Transverse colon (tissue), 4 donors: ENCODE results near the gene SH3PXD2B. TPM values are rescaled to one million over a fixed set of nuclear protein-coding genes. Genes with fewer than 3 reads are reported as not detected.
"Not testable (repeated sequence)": the region's sequence is repeated elsewhere in the genome, so short reads cannot be mapped to it uniquely, and the experiment has no call there.

Experiments
- DNase-seq: peaks from one replicate; pipeline ENCODE4 v3.0.0-alpha.2; 2019
- H3K27ac ChIP-seq, 4 donors: fragments of 200-600 bp; sonication (generic); 2 replicates each; pipeline ENCODE4 v1.5.1; 2016 to 2018; ENCODE audit warnings: inconsistent platforms in 4 of 4
- H3K27me3 ChIP-seq: fragments of 200-600 bp; sonication (generic); 2 replicates; pipeline ENCODE4 v1.5.1; 2017; ENCODE audit warnings: inconsistent platforms
- H3K36me3 ChIP-seq, 4 donors: fragments of 200-600 bp; sonication (generic); 2 replicates each; pipeline ENCODE4 v1.5.1; 2017 to 2019; ENCODE audit warnings: inconsistent platforms in 4 of 4
- H3K4me1 ChIP-seq, 4 donors: fragments of 200-600 bp; sonication (generic); 2 replicates each; pipeline ENCODE4 v1.5.1; 2017 to 2020; ENCODE audit warnings: inconsistent platforms in 4 of 4
- H3K4me3 ChIP-seq, 4 donors: fragments of 200-600 bp; sonication (generic); 1 replicate in 1 of 4; 2 replicates in 3 of 4; pipeline versions ENCODE4 v1.5.1 to v1.6.1; 2017 to 2019; ENCODE audit warnings: inconsistent platforms in 4 of 4
- H3K9me3 ChIP-seq, 2 donors: fragments of 200-600 bp; sonication (generic); 2 replicates each; pipeline ENCODE4 v1.5.1; 2017 to 2019; ENCODE audit warnings: inconsistent platforms in 2 of 2
- CTCF ChIP-seq, 5 experiments: fragments of 200-600 bp in 3 of 5; fragments of 450-650 bp in 2 of 5; sonication (generic) in 3 of 5; IDR thresholded peaks; 1 replicate in 2 of 5; 2 replicates in 3 of 5; pipeline ENCODE4 v1.5.1; 2016 to 2017; ENCODE audit warnings: antibody characterized with exemption in 5 of 5, inconsistent platforms in 3 of 5, mild to moderate bottlenecking in 2 of 5, moderate library complexity in 1 of 5
- EP300 ChIP-seq: sonication (generic); formaldehyde crosslinking; IDR thresholded peaks from one replicate; pipeline ENCODE4 v1.6.1; 2017; ENCODE audit warnings: antibody characterized with exemption, low read depth
- POLR2A ChIP-seq: fragments of 450-650 bp; IDR thresholded peaks from one replicate; pipeline ENCODE4 v1.6.1; 2016; ENCODE audit warnings: antibody characterized with exemption, mild to moderate bottlenecking, moderate library complexity
- POLR2AphosphoS5 ChIP-seq, 3 donors: sonication (generic); formaldehyde crosslinking; IDR thresholded peaks; one replicate each; pipeline ENCODE4 v1.6.1; 2016; ENCODE audit warnings: antibody characterized with exemption in 3 of 3
- WGBS, 2 donors: methylation state at CpG; one replicate each; pipeline ENCODE4 v1.1.5; 2018; ENCODE audit warnings: low coverage in 1 of 2; 5-methylcytosine and 5-hydroxymethylcytosine counted together
- in situ Hi-C, 4 donors: fragments of 200-750 bp; cut with MboI; loops; one replicate each; pipeline versions ENCODE4 v1.15.0 to v1.15.1; 2017; ENCODE audit warnings: low sequenced_read_pairs in 3 of 4, low pct_ligation_motif_present in 1 of 4, low pct_unique_long_range_greater_than_20kb in 1 of 4
- intact Hi-C: fragments of 100-400 bp; cut with DNase I; formaldehyde crosslinking; loops from one replicate; pipeline ENCODE4 v1.15.1; 2023; ENCODE audit warnings: low total_unique reads
- total RNA-seq, 4 donors: library from RNA; depleted of rRNA; stranded (reverse); fragments of >200 nt; gene quantifications; one replicate each; pipeline ENCODE4 v1.1.0, GENCODE V29; 2016

The SH3PXD2B gene
- total RNA-seq, 4 donors from 2014 or later = 10.2 to 26.6 (median 14.6) TPM

- Histone ChIP-seq H3K27me3 (no peaks in the 10 kb centered on the region), H3K36me3 (no peaks in the 10 kb centered on the region), H3K27ac (no peak overlapping the region), H3K4me3 (no peak overlapping the region), H3K4me1 (no peaks in the 10 kb centered on the region), H3K9me3 (peaks cover 4 to 13% of the 10 kb centered on the region in 2 donors)
- intact Hi-C loops = no loop called here
- WGBS, 2 donors = 89 to 100% methylated on average over 2 to 7 of the region's 7 CpGs
- in situ Hi-C loops = no loop called here
- DNase-seq = no peak
- TF ChIP-seq POLR2AphosphoS5 (IDR thresholded peaks at IDR 0.05) (no peak), POLR2A (no peak), EP300 (no peak), CTCF (IDR thresholded peaks at IDR 0.05) (no peak)
These were observed 82.6 kb downstream of the SH3PXD2B start for GRCh38 chr5:172371684-172372083.

GRCh38 chr5:172370648-172371545, 83.4 kb downstream of the SH3PXD2B start:
- Histone ChIP-seq H3K4me1 (no peaks in the 10 kb centered on the region), H3K36me3 (no peaks in the 10 kb centered on the region), H3K27me3 (no peaks in the 10 kb centered on the region), H3K27ac (no peak overlapping the region), H3K4me3 (no peak overlapping the region), H3K9me3 (peaks cover 4 to 13% of the 10 kb centered on the region in 2 donors)
- intact Hi-C loops = no loop called here
- TF ChIP-seq POLR2AphosphoS5 (IDR thresholded peaks at IDR 0.05) (no peak), POLR2A (no peak), CTCF (IDR thresholded peaks at IDR 0.05) (peak; percentile 26 to 61 (median 36))
- no peak for DNase-seq
- in situ Hi-C loops = no loop called here
- 64 to 71% methylated on average over 4 of the region's 4 CpGs for WGBS, 2 donors

- Histone ChIP-seq H3K27me3 (no peaks in the 10 kb centered on the region), H3K27ac (no peak overlapping the region), H3K4me3 (no peak overlapping the region), H3K4me1 (no peaks in the 10 kb centered on the region), H3K9me3 (peaks cover 4 to 13% of the 10 kb centered on the region in 2 donors), H3K36me3 (no peaks in the 10 kb centered on the region)
- in situ Hi-C loops (no loop called here), intact Hi-C loops (no loop called here)
- DNase-seq = no peak
- 86% methylated on average over 4 of the region's 4 CpGs for WGBS, 2 donors
- TF ChIP-seq CTCF (IDR thresholded peaks at IDR 0.05) = no peak
- no peak for TF ChIP-seq POLR2A
- no peak for TF ChIP-seq POLR2AphosphoS5 (IDR thresholded peaks at IDR 0.05)
- no peak for TF ChIP-seq EP300
These were observed 84.1 kb downstream of the SH3PXD2B start for GRCh38 chr5:172370237-172370640.

- H3K27me3 ChIP-seq, intact Hi-C loops, in situ Hi-C loops, H3K4me1 ChIP-seq, DNase-seq, H3K27ac ChIP-seq, H3K4me3 ChIP-seq, H3K36me3 ChIP-seq: not testable (repeated sequence)
- 95 to 100% methylated on average over 2 to 3 of the region's 3 CpGs for WGBS, 2 donors
- H3K9me3 ChIP-seq = peaks cover 4 to 13% of the 10 kb centered on the region in 2 donors
These were observed 85.6 kb downstream of the SH3PXD2B start for GRCh38 chr5:172368699-172369098.
